D721Med (cell line): Measurements from ENCODE around the gene SLC16A4.

Source experiments
- DNase-seq: peaks from one replicate; pipeline ENCODE4 v3.0.0; 2011; ENCODE audit warnings: low spot score; ENCODE audit not compliant: insufficient read length
- FAIRE-seq: peaks from 2 replicates; lab custom pipeline; 2011; peaks lifted over from hg19 to GRCh38; lab: Jason Lieb, UNC
- TF ChIP-seq, protein P1 (sequence below): IDR thresholded peaks from 2 replicates; pipeline ENCODE4 v1.5.1; 2012; ENCODE audit warnings: mild to moderate bottlenecking, control low read depth; ENCODE audit not compliant: insufficient read depth; ENCODE audit errors: missing control alignments

The SLC16A4 gene

DNA sequence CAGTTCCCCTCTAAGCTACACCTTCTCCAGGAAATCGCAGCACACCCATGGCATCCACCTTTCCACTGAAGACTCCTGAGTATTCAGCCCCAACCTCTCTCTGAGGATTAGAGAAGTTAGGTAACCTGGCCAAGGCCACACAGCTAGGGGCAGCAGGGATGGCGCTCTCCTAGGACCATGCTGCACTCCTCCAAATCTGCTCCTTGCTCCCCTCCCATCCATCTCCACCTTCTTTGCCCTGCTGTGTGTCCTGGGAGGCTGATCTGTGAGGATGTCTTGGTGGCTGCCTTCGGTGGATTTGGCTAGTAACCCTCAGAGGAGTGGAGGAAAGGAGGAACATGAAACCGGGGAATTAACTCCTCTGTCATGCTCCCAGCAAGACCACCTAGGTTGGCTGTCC is 40.1 kb upstream of the SLC16A4 start:
- DNase-seq (no peak), FAIRE-seq (no peak)
- TF ChIP-seq, protein P1, sequence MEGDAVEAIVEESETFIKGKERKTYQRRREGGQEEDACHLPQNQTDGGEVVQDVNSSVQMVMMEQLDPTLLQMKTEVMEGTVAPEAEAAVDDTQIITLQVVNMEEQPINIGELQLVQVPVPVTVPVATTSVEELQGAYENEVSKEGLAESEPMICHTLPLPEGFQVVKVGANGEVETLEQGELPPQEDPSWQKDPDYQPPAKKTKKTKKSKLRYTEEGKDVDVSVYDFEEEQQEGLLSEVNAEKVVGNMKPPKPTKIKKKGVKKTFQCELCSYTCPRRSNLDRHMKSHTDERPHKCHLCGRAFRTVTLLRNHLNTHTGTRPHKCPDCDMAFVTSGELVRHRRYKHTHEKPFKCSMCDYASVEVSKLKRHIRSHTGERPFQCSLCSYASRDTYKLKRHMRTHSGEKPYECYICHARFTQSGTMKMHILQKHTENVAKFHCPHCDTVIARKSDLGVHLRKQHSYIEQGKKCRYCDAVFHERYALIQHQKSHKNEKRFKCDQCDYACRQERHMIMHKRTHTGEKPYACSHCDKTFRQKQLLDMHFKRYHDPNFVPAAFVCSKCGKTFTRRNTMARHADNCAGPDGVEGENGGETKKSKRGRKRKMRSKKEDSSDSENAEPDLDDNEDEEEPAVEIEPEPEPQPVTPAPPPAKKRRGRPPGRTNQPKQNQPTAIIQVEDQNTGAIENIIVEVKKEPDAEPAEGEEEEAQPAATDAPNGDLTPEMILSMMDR, result no peak

DNA sequence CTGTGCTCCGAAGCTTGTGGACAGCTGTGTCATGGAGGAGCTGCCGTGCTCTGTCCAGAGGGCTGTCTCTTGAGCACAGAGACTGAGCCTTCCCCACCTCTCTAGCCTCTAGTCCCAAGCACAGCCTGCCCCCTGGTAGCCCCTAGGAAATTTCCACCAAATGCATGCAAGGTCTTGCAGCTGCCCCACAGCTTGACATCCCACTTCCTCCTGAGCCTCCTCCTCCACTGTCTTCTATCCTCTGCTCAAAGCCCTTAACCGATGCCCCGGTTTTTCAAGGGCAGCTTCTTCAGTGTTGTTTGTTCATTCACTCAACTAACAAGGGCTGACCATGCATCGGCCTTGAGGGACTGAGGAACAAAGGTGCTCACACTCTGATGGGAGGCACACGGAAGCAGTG is 39.5 kb upstream of the SLC16A4 start:
- TF ChIP-seq, protein P1, result no peak
- FAIRE-seq (no peak), DNase-seq (no peak)

DNA sequence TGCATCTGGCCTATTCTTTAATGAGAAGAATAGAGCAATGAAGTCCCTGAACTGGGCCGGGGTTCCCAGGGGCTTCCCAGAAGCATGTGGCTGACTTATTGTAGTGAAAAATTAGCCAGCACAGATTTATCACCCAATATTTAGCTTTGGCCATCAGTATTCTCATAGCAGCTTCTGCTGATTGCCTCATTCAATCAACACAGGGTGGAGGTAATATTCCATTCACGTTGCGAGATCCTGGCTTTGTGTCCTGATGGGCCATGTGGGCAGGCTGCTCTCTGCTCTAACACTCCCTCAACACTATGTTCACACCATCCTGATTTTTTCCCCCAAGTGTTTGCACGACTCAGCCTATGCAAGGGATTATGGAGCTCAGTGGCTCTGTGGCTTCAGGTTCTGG is 38.1 kb upstream of the SLC16A4 start:
- TF ChIP-seq, protein P1, result no peak
- FAIRE-seq (no peak), DNase-seq (no peak)

DNA sequence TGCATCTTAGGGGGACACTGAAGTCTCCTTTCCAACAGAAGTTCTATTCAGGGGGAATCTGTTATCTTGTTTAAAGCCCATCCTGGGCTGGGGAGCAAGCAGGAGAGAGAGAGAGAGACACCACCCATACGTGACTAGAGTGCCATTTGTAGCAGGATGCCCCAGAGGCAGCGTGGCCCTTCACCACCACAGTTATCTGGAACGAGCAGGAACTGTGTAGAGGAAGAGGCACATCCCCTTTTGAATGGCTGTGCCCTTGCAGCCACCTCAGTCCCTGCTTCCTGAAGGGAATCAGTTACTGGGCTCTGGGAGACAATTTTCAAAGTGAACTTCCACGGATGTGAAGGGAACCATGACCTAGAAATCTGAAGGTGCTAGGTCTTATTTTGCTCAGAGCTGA is 36.0 kb upstream of the SLC16A4 start:
- FAIRE-seq (no peak), DNase-seq (no peak)
- TF ChIP-seq, protein P1, result no peak

DNA sequence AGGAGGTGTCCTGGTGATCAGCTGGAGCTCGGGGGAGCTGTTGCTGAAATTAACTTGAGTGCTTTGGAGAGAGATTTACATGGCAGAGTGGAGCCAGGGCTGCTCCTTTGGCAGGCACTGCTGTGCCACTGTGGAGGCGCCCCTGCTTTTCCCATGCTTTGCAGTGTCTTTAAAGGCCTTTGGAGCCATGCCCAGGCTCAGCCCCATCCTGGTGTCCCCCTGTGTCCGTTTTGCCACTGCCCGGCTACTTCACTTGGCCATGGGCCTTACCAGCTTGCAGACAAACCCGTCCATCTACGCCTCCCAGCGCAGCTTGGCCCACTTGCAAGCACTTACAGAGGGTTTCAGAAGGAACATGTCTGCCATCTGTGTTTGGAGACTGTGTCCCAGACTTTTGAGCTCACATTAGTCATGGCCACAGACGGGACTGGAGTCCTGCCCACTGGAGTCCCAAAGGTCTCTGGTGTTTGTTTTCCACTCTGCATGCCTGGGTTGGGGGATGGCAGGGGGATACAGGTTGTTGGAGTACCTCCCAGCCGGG is 34.9 kb upstream of the SLC16A4 start:
- FAIRE-seq (no peak), DNase-seq (no peak)
- TF ChIP-seq, protein P1, result no peak

DNA sequence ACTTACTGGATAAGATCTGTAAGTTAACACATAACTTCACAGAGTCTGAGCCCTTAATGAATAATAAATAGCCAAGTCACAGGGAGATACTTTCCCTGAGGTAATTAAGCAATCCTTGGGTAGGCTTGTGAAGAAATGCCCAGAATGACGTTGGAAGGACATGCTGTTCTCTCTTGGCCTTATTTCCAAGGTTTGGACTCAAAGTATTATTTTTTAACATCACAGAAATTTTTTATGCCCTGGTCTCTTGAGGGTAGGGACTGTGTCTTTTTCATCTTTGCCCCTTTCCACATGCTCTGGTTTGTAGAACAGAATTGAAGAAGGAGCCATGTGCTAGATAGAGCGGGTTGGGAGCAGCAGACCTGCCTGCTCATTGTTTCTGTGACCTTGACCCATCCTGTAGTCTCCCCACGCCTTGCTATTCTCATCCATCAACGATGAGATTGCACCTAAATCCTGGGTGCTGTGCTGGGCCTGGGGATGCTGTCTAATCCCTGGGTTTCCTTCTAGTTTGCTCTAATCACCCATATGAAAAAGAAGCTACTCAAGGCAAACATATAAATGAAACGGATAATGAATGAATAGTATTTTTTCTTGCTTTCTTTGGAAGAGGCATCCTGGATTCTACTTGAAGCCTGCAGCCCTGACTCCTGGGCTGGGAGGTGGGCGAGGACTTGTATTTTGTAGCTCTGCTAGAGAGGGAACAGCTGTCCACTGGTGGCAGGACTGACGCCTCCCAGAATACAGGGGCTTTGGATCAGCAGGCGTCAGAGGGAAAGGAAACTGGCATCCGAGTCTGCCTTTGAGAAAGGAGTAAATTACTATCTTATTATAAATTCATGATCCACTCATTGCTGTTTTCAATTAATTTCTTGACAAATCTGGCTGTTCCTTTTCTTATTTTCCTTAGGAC is 34.1 kb upstream of the SLC16A4 start:
- TF ChIP-seq, protein P1, result no peak
- FAIRE-seq (no peak), DNase-seq (no peak)
